COR-L47 (cell line): Measurements from ENCODE around the gene MAPK8.

Experiments used
- DNase-seq: peaks from one replicate; lab custom pipeline; 2025; lab: John Stamatoyannopoulos, UW

Gene MAPK8

DNA sequence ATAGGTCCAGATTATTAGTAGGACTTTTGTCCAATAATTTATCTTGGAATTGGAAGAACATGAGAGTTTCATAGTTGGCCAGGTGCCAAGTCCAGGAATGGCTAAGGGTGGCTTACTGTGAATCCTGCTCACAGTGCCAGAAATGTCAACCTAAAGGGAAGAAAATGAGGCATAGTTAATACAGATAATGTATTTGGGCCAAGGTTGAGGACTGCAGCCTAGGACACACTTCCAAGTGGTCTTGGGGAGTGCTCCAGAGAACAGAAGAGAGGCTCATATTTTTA, 78.2 kb downstream of the MAPK8 start:
- peak; percentile 0 for DNase-seq

DNA sequence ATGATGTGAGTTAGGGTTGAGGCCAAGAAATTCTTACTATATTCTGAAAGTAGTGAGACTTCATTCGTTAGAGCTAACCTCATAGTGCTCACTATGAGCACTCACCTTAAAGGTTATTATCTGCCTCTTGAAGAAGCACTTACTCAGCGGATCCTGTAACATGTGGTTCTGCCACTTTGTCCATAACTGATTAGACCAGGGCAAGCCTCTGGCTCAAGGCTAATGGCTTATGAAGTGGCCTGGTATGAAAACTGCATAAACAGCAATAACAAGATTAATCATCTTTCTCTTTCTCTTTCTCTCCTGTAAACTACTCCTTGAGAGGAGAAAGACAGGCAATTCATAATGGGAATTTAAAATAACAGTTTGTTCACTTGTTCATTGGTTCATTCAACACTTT, 82.8 kb downstream of the MAPK8 start:
- no peak for DNase-seq

DNA sequence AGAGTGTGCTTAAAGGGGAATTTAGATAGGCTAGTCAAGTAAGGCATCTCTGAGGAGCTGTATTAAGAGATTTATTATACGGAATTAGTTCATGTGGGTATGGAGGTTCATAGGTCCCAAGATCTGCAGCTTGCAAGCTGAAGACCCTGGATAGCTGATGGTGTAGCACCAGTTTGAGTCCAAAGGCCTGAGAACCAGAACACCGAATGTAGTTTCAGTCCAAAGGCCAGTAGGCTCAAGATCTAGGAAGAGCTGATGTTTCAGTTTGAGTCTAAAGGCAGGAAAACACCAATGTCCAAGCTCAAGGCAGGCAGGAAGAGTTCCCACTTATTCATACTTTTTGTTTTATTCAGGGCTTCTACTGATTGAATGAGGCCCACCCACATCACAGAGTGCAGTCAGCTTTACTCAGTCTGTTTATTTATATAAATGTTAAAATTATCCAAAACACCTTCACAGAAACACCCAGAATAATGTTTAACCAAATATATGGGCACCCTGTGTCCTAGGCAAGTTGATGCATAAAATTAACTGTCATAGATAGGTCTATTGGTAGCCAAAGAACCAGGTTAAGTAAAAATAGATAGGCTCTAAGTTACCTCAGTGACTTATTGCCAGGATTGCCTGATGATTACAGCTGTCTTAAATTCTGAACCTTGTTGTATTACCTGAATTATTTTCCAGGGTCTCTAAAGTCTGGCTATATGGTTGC, 83.5 kb downstream of the MAPK8 start:
- no peak for DNase-seq

DNA sequence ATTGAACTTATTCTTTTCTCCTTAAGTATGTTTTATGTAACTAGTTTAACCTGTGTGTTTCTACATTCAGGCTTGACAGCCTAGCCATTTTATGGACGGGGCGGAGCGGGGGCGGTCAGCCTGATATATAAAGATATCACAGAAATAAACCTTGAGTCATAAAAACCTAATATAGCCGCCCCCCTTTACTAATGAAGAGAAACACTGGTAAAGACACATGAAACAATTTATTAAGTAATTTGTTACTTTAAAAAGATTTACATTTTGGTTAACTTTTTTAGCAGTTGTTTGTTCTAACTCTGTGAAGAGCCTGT, 84.0 kb downstream of the MAPK8 start:
- no peak for DNase-seq

DNA sequence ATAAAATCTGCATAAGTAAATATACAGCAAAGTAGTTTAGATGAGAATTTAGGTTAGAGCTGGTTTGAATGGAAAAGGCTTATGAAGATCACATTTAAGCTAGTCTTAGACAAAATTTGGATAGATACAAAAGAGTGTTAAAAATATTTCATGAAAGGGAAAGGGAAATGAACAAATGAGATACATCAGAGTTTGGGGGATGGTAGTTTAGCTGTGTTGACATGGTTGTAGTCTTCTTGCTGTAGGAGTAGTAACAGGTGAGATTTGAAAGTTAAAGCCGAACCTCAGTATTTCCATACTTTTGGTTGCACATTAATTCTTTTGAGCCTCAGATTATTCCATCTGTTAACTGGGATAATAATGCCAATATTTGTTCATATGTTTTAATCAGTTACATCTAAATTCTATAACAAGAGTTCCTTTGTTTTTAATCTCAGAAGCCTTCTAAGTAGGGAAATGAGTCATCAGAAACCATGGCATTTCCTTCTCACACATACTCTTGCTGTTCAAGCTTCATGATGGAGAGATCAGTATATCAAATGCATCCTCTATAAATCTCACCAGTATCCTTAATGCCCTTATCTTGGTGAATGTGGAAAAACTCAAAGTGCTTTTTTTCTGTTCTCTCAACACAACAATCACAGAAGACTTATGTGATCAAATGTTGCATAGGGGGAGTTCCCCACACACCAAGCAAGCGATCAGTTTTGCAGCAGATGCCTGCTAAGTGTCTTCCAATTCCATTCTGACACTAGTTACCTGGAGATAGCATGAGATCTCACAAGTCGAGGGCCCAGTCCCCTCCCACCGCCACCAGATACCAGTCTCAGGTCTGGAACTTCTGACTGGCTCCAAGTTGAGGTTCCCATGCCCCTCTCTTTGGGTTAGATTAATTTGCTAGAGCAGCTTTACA, 84.7 kb downstream of the MAPK8 start:
- no peak for DNase-seq

DNA sequence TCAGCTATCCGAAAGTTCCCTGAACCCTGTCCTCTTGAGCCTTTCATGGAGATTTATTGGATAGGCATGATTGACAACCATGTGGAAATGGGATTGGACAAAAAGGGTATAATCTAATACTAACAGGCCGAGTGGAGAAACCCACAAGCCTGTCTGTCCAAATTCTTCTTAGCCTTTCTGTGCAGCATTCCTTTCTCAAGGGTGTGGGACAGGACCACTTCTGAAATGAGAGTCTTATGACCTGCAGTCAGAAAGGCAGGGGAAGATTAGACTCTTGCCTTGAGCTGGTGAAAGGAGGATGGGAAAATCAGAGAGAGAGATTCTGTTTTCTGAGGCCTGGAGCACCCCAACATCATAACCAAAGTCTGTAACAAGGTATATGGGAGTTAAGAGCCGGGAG, 85.5 kb downstream of the MAPK8 start:
- DNase-seq, result no peak

DNA sequence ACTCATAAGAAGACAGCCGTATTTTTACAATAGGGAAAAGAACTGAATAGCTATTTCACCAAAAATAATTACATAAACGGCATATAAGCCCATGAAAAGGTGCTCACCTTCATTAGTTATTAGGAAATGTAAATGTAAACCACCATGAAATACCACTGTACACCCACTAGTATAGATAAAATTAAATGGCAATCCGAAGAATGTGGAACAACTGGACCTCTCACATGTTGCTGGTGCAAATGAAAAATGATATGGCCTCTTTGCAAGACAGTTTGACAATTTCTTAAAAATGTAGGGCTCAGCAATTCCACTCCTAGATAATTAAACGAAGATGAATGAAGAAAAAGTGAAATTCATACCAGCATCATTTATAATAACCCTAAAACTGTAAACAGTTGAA, 91.8 kb downstream of the MAPK8 start:
- DNase-seq, result no peak

DNA sequence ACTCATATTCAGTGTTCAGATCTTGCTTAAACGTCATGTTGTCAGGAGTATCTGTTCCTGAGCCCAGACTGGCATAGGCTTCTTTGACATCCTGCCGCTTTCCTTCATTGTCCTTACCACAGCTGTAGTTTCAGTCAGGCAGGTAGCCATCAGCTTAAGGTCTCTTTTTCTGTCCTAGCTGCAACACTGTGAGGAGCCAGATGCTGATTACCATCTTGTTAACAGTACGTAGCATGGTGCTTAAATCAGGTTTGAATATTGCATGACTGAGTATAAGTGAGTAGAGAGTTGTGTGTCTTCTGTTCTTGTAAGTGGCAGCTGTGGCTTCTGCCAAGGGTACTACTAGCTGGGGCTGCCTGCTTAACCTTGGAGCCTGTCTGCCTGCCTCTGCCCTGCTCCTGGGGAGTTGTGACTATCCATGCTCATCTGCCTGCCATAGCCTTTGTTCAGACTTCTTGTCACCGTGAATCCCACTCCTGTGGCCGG, 92.6 kb downstream of the MAPK8 start:
- no peak for DNase-seq

DNA sequence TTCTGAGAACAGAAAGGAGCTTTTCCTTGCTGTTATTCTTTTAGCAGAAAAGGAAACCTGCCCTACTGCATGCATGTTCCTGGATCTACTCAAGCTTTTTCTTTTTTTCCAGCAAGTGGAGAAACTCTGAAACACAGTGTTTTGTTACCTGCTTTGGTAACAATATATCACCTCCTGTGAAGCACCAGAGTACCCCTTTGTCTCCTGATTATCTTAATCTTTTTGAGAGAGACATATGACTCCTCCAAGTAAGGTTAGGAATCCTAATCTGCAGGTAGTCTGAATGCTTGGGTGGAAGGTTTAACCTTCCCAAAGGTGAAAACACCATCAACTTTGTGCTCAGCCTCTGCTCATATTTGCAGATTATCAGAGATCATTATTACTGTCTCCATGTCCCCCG, 93.1 kb downstream of the MAPK8 start:
- DNase-seq, result no peak

DNA sequence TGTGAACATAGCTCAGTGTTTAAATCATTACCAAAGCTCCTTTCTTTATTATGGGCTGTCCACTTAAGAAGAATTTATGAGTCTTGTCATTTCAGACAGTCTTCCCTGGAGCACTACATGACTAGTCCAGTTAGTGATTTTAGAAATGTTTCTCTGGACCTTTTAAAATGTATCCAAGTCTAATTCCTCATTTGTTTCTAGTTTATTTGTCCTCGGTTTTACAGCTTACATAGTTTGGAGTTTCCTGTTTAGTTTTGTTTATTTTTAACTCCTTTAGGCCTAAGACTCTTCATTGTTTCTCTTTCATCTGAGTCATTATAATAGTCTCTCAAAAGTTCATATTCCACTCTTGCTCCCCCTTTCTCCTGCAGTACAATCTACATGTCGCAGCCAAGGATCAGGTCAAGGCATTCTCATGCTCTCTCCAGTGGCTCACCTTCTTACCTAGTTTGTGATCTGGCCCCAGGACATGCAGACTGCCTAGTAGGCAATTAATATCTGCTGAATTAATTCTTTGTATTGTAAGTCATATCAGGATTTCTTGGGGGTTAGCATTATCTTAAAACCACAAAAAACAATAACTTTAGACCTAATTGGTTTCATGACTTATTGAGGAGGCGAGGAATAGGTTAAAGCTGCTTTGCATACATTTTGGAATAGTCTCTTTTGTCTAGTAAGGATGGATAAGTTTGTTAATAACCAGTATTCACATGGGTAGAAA, 93.8 kb downstream of the MAPK8 start:
- DNase-seq, result no peak

DNA sequence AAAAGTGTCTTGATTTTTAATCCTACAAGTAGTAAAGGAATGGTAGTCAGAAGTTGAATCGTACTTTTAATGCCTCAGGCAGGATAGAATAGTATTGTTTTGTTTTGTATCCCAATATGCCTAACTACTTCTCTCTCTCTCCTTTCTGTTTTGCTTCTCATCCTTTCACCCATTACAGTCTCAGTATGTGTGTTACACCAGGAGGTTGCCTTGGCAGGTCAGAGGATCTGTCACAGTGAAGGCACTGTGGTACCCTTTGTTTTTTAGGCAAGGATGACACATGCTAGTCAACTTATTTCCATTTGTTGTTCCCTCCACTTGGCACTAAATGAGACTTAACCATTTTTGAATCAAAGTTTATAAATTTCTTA, 94.4 kb downstream of the MAPK8 start:
- DNase-seq, result no peak

DNA sequence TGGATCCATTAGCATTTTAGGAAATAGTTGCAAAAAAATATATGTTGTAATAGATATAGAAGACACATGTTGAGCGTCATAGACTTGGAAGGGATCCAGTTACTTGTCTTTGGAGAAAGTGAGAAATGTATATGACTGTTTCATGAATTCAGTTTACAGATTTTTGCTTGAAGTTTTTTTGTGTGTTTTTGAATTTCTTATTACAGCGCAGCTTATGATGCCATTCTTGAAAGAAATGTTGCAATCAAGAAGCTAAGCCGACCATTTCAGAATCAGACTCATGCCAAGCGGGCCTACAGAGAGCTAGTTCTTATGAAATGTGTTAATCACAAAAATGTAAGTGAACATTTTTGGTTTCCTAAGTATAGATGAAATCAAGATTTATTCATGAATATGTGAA, 98.2 kb downstream of the MAPK8 start:
- DNase-seq, result no peak

DNA sequence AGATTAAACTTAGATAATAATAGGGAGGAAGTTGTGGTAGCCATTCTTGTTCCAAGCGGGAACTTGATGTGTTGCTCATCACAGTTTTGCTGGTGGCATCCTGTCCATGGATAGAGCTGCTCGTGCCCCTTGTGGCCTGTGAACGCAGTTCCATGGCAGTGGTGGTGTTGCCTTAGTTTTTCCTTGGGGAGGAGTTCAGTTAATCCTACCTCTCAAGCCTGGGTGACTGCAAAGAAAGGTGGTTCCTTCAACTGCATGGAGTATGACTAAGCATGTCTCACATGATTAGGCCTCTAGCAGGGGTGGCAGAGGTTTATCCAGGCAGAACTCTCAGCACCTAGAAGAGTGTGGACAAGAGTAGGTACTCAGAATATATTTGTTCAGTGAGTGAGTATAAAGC, 99.7 kb downstream of the MAPK8 start:
- no peak for DNase-seq

DNA sequence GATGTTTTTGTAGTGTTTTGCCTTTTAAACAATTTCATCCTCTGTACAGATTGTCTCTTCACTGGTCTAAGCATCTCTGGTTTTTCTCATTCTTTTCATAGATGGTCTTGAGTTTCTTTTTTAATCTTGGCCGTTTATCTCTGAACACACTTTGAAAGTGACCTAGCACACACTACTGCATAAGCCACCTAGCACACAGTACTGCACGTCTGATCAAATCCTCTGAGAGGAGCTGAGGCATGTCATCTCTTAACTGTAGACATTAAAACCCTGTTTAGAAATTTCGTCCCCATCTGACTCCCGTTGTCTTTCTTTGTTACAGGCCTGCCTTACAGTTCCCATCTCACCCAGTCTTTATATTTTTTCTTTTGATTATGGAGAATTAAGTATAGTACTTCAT, 100.2 kb downstream of the MAPK8 start:
- no peak for DNase-seq

DNA sequence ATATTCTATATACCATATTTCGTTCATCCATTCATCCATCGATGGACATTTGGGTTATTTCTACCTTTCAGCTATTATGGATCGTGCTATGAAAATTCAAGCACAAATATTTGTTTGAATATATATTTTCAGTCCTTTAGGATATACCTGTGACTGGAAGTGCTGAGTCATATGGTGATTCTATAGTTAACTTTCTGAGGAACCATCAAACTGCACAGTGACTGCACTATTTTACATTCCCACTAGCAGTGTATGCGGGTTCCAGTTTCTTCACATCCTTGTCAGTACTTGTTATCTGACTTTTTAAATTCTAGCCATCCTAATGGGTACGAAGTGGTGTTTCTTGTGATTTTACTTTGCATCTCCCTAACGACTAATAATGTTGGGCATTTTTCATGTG, 104.0 kb downstream of the MAPK8 start:
- DNase-seq, result no peak

DNA sequence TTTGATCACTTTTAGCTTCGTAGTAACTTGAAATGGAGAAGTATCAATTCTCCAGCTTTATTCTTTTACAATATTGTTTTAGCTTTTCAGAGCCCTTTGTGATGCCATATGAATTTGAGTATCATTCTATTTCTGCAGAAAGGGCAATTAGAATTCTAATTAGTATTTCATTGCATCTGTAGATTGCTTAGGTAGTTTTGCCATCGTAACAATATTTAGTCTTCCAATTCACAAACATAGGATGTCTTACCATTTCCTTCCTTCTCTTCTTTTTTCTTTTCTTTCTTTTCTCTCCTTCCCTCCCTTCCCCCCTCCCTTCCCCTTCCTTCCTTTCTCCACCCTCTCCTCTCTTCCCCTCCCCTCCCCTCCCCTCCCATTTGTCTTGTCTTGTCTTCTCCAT, 105.0 kb downstream of the MAPK8 start:
- DNase-seq, result no peak

DNA sequence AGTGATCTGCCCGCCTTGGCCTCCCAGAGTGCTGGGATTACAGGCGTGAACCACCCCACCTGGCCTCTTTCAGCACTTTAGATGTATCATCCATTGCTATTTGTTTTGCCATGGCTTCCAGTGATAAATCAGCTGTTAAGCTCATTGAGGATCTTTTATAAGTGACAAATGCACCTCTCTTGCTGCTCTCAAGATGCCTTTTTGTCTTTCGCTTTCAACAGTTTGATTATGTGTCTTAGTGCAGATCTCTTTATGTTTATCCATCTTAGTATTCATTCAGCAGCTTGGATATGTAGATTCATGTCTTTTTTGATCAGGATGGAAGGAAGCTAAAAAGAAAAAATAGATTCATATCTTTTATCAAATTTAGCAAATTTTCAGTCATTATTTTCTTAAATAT, 105.6 kb downstream of the MAPK8 start:
- DNase-seq, result no peak

DNA sequence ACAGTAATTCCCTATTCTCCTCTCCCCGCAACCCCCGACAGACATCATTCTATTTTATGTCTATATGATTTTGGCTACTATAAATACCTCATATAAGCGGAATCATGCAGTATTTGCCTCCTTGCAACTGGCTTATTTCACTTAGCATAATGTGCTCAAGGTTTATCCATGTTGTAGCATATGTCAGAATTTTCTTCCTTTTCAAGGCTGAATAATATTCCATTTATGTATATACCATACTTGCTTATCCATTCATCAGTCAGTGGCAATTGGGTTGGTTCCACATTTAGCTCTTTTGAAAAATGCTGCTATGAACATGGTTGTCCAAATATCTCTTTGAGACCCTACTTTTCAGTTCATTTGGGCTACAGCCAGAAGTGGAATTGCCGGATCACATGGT, 106.5 kb downstream of the MAPK8 start:
- DNase-seq, result no peak

DNA sequence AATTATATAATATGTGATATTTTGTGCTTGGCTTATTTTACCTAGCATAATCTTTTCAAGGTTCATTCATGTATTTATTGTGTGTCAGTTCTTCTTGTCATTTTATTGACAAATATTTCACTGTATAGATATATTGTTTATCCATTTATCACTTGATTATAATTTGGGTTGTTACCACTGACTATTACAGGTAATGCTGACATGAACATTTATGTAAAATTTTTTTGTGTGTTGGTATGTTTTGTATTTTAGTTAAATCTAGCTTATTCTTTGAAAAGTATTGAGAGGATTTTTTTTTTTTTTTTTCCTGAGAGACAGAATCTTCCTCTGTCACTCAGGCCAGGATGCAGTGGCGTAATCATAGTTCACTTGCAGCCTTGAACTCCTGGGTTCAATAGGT, 107.7 kb downstream of the MAPK8 start:
- DNase-seq, result no peak

DNA sequence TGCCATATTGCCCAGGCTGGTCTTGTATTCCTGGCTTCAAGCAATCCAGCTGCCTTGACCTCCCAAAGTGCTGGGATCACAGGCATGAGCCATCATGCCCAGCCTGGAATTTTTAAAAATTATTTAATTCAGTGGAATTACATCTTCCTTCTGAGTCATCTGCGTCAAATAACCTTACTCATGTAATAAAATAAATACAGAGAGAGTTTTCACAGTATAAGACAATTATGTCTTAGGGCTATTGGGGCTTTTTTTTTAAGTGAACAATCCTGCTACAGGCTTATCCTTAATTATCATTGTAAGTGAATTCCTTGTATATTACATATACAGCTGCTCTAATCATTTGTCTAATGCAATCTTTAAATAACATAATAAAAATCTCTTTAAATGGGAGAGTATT, 108.3 kb downstream of the MAPK8 start:
- no peak for DNase-seq

DNA sequence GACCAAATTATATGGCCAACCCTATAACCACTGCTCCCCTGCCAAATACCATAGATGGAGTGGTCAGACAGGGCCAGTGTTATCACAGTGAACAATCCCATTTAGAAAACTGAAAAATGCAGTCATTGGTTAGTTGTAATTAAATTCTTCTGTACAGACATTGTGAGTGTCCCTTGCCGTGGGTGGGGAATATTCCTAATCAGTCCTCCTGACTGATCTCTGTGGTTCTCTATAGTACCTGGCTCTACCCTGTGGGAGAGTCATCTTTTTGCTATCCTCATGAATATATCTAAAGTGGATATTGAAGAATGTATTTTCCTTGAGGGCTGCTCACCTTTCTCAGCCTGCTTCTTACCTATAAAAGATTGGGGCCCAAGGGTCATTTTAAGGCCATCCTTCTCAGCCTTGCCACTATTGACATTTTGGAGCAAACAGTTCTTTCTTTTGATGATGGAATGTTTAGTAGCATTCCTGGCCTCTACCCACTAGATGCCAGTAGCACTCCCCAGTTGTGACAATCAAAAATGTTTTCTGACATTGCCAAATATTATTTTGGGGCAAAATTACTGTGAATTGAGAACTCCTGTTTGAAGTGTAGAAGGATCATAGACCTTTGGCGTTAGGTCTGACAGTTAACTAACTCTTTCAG, 110.2 kb downstream of the MAPK8 start:
- DNase-seq, result no peak

DNA sequence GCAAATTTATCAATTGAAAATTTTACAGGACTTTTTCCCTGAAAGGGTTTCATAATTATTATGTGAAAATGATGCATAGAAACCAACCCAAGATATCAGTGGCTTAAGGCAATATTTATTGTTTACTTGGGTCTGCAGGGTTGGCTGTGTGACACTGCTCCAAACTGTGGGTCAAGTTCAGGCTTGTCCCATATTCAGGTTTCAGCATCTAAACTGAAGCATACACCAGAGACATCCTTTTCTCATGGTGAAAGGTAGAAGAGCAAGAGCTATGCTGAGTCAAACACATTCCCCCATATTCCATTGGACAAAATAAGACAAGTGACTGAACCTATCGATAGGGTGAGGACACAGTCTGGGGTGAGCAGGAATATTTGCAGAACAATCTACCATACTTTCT, 110.9 kb downstream of the MAPK8 start:
- no peak for DNase-seq
